ENCODE data around the gene PRPF19. TPM values are rescaled to one million over a fixed set of nuclear protein-coding genes. Genes with fewer than 3 reads are reported as not detected.

The PRPF19 gene
- total RNA-seq, 1 donor from 2014 or later = 61.9 TPM

DNA sequence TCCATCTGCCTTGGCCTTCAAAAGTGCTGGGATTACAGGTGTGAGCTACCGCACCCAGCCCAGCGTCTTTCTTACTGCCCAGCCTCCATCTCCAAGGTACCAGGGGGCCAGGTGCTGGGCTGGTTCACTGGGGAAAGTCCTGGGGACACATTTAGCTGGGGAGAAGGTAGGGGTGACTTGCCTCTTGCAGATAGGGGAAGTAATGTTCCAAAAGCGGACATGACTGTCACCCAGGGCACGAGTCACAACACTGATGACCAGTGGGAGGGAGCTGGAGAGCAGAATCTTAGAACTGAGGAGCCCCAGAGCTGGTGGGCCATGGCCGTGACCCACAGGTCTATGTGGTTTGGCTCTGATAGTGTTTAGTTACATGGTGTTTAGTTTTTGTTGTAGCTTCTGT, 48.0 kb upstream of the PRPF19 start:
- peaks cover 6% of the 10 kb centered on the region for H3K9me3 Mint-ChIP-seq (ENCODE audit: unreplicated experiment)
- TF ChIP-seq, protein P1, sequence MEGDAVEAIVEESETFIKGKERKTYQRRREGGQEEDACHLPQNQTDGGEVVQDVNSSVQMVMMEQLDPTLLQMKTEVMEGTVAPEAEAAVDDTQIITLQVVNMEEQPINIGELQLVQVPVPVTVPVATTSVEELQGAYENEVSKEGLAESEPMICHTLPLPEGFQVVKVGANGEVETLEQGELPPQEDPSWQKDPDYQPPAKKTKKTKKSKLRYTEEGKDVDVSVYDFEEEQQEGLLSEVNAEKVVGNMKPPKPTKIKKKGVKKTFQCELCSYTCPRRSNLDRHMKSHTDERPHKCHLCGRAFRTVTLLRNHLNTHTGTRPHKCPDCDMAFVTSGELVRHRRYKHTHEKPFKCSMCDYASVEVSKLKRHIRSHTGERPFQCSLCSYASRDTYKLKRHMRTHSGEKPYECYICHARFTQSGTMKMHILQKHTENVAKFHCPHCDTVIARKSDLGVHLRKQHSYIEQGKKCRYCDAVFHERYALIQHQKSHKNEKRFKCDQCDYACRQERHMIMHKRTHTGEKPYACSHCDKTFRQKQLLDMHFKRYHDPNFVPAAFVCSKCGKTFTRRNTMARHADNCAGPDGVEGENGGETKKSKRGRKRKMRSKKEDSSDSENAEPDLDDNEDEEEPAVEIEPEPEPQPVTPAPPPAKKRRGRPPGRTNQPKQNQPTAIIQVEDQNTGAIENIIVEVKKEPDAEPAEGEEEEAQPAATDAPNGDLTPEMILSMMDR (IDR thresholded peaks at IDR 0.05; ENCODE audit: insufficient read depth, low read depth, low read length) = no peak
- no peak for TF ChIP-seq EZH2 (IDR thresholded peaks at IDR 0.05; ENCODE audit: insufficient read depth, low read length)
- peaks cover 45% of the 10 kb centered on the region for H3K27me3 Mint-ChIP-seq (ENCODE audit: low read depth, unreplicated experiment)
- Histone ChIP-seq H3K79me2 (ENCODE audit: insufficient read depth, low read length) (no peaks in the 10 kb centered on the region), H3K4me3 (ENCODE audit: insufficient read depth, low read depth, low read length) (no peak overlapping the region), H3K27me3 (ENCODE audit: insufficient read depth, low read length) (peaks cover 15% of the 10 kb centered on the region), H3K9me3 (ENCODE audit: insufficient read depth, low read depth, low read length) (no peaks in the 10 kb centered on the region), H3K9ac (ENCODE audit: low read length) (no peak overlapping the region), H3K27ac (ENCODE audit: low read depth, low read length) (no peak overlapping the region), H3K4me2 (ENCODE audit: low read length) (no peak overlapping the region), H2AFZ (ENCODE audit: low read depth, low read length) (no peak overlapping the region), H3K4me1 (ENCODE audit: insufficient read depth, low read length) (peaks cover 4% of the 10 kb centered on the region), H3K36me3 (ENCODE audit: insufficient read depth, low read length) (no peaks in the 10 kb centered on the region), H4K20me1 (ENCODE audit: insufficient read depth, low read length) (no peaks in the 10 kb centered on the region)
- no peak for DNase-seq (ENCODE audit: low read depth)
- FAIRE-seq = no peak
- no peak overlapping the region for H3K4me3 Mint-ChIP-seq (ENCODE audit: unreplicated experiment)
- peaks cover 11% of the 10 kb centered on the region for H3K4me1 Mint-ChIP-seq (ENCODE audit: low read depth, unreplicated experiment)
- no peak overlapping the region for H3K27ac Mint-ChIP-seq (ENCODE audit: unreplicated experiment)
- H3K36me3 Mint-ChIP-seq (ENCODE audit: low read depth, unreplicated experiment) = peaks cover 2% of the 10 kb centered on the region

DNA sequence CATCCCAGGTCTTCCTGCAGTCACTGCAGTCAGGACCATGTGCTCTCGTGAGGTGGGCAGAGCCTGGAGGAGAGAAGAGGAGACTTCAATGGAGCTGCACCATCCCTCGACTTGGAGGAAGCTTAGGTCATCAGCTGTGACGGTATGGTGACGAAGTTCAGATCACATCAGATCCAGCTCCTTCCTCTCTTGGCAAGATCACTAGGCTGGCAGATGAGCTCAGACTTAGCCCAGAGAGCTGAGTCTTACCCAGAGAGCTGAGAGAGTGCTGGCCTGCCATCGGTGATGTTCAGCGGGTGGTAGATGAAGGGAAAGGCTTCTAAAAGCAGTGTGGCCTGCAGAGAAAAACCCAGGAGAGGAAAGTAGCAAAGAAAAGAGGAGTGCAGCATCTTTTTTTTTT, 47.4 kb upstream of the PRPF19 start:
- Histone ChIP-seq H3K4me1 (ENCODE audit: insufficient read depth, low read length) (peaks cover 4% of the 10 kb centered on the region), H3K4me2 (ENCODE audit: low read length) (no peak overlapping the region), H3K27me3 (ENCODE audit: insufficient read depth, low read length) (peaks cover 15% of the 10 kb centered on the region), H2AFZ (ENCODE audit: low read depth, low read length) (no peak overlapping the region), H3K79me2 (ENCODE audit: insufficient read depth, low read length) (no peaks in the 10 kb centered on the region), H3K4me3 (ENCODE audit: insufficient read depth, low read depth, low read length) (no peak overlapping the region), H3K36me3 (ENCODE audit: insufficient read depth, low read length) (no peaks in the 10 kb centered on the region), H3K27ac (ENCODE audit: low read depth, low read length) (no peak overlapping the region), H3K9me3 (ENCODE audit: insufficient read depth, low read depth, low read length) (no peaks in the 10 kb centered on the region), H3K9ac (ENCODE audit: low read length) (no peak overlapping the region), H4K20me1 (ENCODE audit: insufficient read depth, low read length) (no peaks in the 10 kb centered on the region)
- Mint-ChIP-seq H3K9me3 (ENCODE audit: unreplicated experiment) (peaks cover 6% of the 10 kb centered on the region), H3K27ac (ENCODE audit: unreplicated experiment) (no peak overlapping the region), H3K4me1 (ENCODE audit: low read depth, unreplicated experiment) (peaks cover 11% of the 10 kb centered on the region), H3K36me3 (ENCODE audit: low read depth, unreplicated experiment) (peaks cover 2% of the 10 kb centered on the region), H3K4me3 (ENCODE audit: unreplicated experiment) (no peak overlapping the region), H3K27me3 (ENCODE audit: low read depth, unreplicated experiment) (peaks cover 45% of the 10 kb centered on the region)
- TF ChIP-seq, protein P1 (IDR thresholded peaks at IDR 0.05; ENCODE audit: insufficient read depth, low read depth, low read length) = no peak
- no peak for TF ChIP-seq EZH2 (IDR thresholded peaks at IDR 0.05; ENCODE audit: insufficient read depth, low read length)
- peak; percentile 12 for DNase-seq (ENCODE audit: low read depth)
- FAIRE-seq = no peak

DNA sequence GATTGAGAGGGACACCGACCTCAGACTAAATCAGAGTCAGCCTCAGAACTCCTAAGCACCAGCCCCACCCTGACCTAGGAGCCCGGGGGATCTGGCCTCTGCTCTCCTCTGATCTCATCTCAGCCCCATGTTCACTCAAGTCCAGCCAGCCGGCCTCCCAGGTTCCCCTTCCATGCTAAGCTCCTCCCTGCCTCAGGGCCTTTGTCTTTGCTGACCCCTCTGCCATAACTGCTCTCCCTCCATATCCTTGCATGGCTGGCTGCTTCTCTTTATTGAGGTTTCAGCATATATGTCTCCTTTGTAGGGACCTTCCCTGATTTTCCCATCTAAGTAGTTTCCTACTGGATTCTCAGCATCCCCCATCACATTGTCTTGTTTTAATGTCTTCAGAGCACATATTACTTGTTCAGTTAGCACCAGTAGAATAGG, 46.4 kb upstream of the PRPF19 start:
- H3K4me2 ChIP-seq (ENCODE audit: low read length) = peak overlapping the region; percentile 84
- H3K9me3 ChIP-seq (ENCODE audit: insufficient read depth, low read depth, low read length) = no peaks in the 10 kb centered on the region
- no peaks in the 10 kb centered on the region for H4K20me1 ChIP-seq (ENCODE audit: insufficient read depth, low read length)
- TF ChIP-seq EZH2 (IDR thresholded peaks at IDR 0.05; ENCODE audit: insufficient read depth, low read length) = no peak
- TF ChIP-seq, protein P1 (IDR thresholded peaks at IDR 0.05; ENCODE audit: insufficient read depth, low read depth, low read length) = no peak
- H3K4me1 Mint-ChIP-seq (ENCODE audit: low read depth, unreplicated experiment) = peaks cover 15% of the 10 kb centered on the region
- H3K4me1 ChIP-seq (ENCODE audit: insufficient read depth, low read length) = peaks cover 4% of the 10 kb centered on the region
- peak overlapping the region; percentile 57 for H3K4me3 Mint-ChIP-seq (ENCODE audit: unreplicated experiment)
- no peak overlapping the region for H3K9ac ChIP-seq (ENCODE audit: low read length)
- peak overlapping the region; percentile 94 for H3K27ac Mint-ChIP-seq (ENCODE audit: unreplicated experiment)
- peaks cover 4% of the 10 kb centered on the region for H3K36me3 Mint-ChIP-seq (ENCODE audit: low read depth, unreplicated experiment)
- DNase-seq (ENCODE audit: low read depth) (no peak), FAIRE-seq (no peak)
- H3K9me3 Mint-ChIP-seq (ENCODE audit: unreplicated experiment) = peaks cover 2% of the 10 kb centered on the region
- H3K79me2 ChIP-seq (ENCODE audit: insufficient read depth, low read length) = no peaks in the 10 kb centered on the region
- no peak overlapping the region for H3K4me3 ChIP-seq (ENCODE audit: insufficient read depth, low read depth, low read length)
- no peak overlapping the region for H3K27ac ChIP-seq (ENCODE audit: low read depth, low read length)
- peaks cover 39% of the 10 kb centered on the region for H3K27me3 Mint-ChIP-seq (ENCODE audit: low read depth, unreplicated experiment)
- H2AFZ ChIP-seq (ENCODE audit: low read depth, low read length) = peak overlapping the region; percentile 10
- H3K36me3 ChIP-seq (ENCODE audit: insufficient read depth, low read length) = no peaks in the 10 kb centered on the region
- H3K27me3 ChIP-seq (ENCODE audit: insufficient read depth, low read length) = peaks cover 15% of the 10 kb centered on the region

All from astrocyte (in vitro differentiated cells and primary cell).